Umbilical cord (tissue), 2 donors: ENCODE data around the gene ANAPC10. TPM values are rescaled to one million over a fixed set of nuclear protein-coding genes. Genes with fewer than 3 reads are reported as not detected.
"Not testable (repeated sequence)": the region's sequence is repeated elsewhere in the genome, so short reads cannot be mapped to it uniquely, and the experiment has no call there.

Experiments
- DNase-seq: peaks from one replicate; pipeline ENCODE4 v3.0.0-alpha.2; 2015; ENCODE audit warnings: low spot score
- total RNA-seq: library from RNA; depleted of rRNA; stranded (reverse); fragments of >200 nt; gene quantifications from one replicate; pipeline ENCODE4 v1.2.3, GENCODE V29; 2014; ENCODE audit warnings: low replicate concordance; ENCODE audit not compliant: insufficient read depth

Gene ANAPC10
- total RNA-seq, result 43.3 TPM

DNA sequence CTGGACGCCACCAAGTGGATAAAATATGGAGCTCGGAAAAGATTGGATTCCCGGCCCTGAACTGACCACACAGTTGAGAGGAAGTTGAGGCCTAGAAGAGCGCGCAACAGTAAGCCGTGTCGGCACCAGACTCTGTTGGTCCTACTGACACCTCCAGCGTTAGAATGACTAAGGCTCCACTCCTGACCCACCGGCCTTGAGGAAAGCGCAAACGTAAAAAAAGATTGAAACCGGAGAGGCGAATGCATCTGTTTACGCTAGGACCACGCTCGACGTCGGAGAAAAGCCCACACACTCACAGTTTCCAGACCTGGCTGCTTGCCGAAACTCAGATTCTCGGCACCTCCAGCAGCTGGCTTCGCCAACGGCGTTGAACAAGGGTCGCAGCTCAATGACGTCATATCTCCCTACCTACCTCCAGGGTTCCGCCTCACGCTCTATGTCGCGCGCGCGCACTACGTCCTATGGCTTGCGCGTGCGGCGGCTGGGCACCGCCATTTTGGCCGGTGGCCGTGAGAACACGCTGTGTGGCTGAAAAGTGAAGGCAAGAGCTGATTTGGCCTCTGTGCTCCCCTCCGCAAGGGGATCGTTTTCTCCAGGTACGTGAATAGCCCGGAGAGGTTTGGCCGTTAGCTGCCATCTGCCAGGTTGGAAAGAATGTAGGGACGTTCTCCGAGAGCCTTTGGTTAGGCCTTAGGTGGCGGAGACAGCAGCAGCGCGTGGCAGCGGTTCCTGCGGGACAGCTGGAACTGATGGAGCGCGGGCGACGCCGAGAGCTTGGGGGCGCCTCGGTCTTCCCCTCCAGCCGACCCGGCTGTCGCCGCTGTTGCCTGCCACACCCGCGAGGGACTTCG lies at the start of gene ANAPC10, which contains the start of gene ABCE1:
TSS of gene ANAPC10 (minus strand) at position 376 of the 854 bp plus-strand sequence. CDS start 2,097 bp downstream, outside the sequence.
TSS of gene ABCE1 (plus strand) at position 491 of the 854 bp plus-strand sequence. CDS start 6,102 bp downstream, outside the sequence.
- DNase-seq, result peak; percentile 99

DNA sequence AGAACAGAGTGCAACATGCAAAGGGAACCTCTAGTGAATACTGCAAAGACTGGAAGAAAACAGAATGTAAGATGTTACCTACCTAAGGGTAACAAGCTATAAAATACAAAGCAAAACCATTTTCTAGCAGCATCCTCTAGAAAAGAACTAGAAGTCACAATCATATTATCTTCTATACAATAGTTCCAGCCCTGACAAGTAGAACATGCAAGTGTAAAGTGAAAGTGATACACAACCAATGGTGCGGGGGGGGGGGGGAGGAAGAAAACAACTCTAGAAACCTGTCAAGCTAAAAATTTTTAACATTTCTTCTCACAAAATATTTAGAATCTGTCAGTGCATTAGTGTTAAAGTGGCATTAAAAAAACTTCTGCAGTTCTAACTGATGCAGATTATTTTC lies 38.2 kb upstream of the ANAPC10 start:
- DNase-seq, result not testable (repeated sequence)

- DNase-seq, result no peak
Observed at GRCh38 chr4:145132511-145133098, 34.6 kb upstream of the ANAPC10 start.

DNA sequence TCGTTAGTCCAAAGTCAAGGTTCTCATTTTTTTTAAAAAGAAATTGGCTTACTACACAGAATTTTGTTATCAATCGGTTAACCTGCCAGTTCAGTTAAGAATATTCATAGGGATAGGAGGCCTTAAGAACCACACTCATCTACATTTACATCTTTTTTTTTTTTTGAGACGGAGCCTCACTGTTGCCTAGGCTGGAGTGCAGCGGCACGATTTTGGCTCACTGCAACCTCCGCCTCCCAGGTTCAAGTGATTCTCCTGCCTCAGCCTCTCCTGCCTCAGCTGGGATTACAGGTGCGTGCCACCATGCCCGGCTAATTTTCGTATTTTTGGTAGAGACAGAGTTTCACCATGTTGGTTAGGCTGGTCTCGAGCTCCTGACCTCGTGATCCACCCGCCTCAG lies 33.9 kb upstream of the ANAPC10 start:
- no peak for DNase-seq

DNA sequence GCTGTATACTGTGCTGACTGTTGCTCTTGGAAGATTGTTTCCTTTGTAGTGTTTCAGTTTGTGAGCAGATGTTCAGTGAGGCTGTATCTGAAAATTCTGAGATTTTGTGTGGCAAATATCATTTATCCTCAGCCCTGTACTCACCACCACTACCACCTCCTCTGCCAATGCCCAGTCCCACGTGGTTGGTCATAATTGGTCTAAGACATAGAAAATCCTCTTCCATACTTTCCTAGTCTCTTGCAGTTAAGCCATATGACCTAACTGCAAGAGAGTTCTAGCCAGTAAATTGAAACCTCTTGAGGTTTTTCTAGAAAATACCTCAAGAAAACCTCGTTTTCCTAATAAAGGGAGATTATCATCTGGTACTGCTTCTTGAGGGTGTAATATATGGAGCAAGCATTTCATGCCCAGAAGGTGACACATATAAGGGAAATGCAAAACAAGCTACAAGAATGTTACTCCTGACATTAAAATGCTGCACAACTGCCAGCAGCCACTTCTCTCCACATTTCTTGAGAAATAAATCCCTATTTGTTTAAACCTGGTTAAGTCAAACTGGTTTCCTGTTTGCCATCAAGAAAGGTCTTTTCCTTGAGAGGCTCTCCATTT lies 32.9 kb upstream of the ANAPC10 start:
- no peak for DNase-seq

- DNase-seq, result no peak
Observed at GRCh38 chr4:145130130-145130529, 32.1 kb upstream of the ANAPC10 start.

DNA sequence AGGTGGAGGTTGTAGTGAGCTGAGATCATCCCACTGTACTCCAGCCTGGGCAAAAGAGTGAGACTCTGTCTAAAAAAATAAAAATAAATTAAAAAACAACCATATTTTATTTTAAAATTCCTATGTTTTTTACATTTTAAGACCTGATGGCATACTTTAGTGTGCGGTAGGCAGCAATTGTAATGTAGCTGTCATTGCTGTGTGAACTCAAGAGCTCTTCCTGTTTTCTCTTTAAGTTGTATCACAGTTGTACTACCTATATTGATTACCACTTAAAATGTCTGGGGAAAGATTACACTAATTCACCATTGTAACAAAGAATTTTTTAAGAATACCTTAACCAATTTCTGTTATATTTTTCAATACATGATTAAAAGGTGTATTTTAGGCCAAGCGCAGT lies 27.4 kb upstream of the ANAPC10 start:
- no peak for DNase-seq

DNA sequence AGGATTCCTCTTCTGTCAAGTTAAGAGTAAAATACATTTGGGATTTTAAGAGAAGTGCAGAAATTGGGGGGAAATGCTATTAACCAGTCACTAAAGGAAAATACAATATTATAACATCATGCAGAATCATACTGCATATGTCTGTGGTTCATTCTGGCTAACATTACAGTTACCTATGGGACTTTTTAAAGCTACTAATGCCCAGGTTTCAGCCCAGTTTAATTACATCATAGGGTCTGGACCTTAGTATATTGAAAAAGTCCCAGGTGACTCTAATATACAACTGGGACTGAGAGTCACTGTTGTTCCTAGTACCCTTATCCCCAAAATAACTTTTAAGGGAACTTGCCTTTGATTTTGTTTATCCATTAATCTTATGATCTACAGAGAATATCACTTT lies 10.1 kb upstream of the ANAPC10 start:
- no peak for DNase-seq

DNA sequence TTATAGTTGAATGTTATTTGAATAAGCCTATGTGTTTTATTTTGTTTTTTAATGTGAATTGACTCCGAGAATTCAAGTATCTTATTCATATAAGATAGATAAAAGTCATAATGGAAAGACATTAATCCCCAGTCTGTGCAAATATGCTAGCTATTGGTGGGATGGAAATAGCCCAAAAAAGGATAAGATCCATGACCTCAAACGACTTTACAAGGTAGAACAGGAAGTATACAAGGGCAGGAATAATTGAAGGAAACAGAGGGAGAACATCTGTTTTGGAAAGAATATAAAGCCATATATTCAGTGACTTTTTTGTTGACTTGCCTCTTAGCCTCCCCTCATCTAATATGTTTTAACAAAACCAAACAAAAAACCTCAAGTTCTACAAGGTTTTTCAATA lies 9.1 kb upstream of the ANAPC10 start:
- DNase-seq, result no peak

DNA sequence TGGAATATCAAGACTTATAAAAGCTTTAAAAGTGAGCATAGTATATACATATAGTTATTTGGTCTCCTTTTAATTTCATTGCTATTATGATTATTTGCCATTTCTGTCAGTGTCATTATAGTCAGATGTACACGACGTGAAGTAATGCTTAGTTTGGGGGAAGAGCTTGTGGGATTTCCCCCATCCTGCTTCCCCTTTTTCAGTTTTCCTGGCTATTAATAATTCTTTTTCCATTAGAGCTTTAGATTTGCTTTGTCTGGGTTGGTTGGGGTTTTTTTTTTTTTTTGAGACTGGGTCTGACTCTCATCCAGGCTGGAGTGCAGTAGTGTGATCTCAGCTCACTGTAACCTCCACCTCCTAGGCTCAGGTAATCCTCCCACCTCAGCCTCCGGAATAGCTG lies 5.5 kb upstream of the ANAPC10 start:
- no peak for DNase-seq

GRCh38 chr4:145102619-145103018 lies 4.6 kb upstream of the ANAPC10 start:
- DNase-seq, result no peak

- no peak for DNase-seq
Observed at GRCh38 chr4:145101091-145101490, 3.1 kb upstream of the ANAPC10 start.

DNA sequence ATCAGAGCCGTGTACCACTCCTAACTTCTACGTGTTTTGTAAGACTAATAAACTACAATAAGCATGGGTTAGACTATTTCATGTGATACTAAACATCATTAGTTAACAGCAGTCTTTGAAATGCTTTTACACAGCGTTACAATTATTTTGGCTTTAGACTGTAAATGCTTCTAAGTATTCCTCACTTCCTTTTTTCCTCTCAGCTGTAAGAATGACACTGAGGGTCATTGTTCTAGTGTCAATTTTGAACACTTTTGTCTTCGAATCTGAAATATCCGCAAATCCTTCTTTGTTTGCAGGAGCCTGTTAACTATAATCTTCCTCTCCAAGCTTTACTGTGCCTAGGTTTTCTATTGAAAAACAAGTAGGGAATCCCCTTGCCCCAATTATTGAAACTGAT lies 1.7 kb upstream of the ANAPC10 start:
- DNase-seq, result no peak

DNA sequence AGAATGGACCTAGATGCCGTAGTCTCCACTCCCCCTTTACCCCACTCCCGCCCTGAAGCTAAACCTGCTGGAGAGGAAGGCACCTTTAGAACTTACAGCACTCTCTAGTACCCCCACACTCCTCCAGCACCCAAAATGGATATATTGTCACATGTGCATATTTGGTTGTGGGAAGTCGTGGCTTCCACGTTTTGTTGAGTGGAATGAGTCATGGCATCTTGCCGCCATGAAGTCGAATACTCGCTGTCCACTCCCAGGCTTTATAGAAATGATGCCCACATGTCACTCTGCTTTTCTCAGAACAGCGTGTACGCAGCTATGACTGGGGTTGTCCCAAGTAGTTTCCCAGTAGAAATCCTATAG lies 660 bp upstream of the ANAPC10 start:
- DNase-seq, result peak; percentile 59

- no peak for DNase-seq
Observed at GRCh38 chr4:145097331-145097820, 620 bp downstream of the ANAPC10 start.

DNA sequence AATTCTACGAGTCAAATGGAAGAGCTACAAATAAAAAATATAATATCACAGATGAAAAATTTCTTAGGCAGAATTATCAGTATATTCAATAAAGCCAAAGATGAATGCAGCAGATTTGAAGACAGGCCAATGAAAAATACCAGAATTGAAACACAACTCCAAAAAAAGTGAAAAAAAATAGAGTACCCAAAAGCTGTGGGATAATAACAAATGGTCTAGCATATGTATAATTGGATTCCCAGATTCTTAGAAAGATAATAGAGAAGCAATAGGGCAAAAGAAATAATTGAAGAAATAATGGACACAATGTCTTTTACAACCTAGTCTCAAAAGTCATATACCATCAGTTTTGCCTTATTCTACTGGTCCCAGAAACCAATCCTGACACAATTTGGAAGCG lies 4.4 kb downstream of the ANAPC10 start:
- no peak for DNase-seq

GRCh38 chr4:145090380-145090779 lies 7.6 kb downstream of the ANAPC10 start:
- no peak for DNase-seq

GRCh38 chr4:145083891-145084605 lies 13.9 kb downstream of the ANAPC10 start:
- DNase-seq, result no peak

DNA sequence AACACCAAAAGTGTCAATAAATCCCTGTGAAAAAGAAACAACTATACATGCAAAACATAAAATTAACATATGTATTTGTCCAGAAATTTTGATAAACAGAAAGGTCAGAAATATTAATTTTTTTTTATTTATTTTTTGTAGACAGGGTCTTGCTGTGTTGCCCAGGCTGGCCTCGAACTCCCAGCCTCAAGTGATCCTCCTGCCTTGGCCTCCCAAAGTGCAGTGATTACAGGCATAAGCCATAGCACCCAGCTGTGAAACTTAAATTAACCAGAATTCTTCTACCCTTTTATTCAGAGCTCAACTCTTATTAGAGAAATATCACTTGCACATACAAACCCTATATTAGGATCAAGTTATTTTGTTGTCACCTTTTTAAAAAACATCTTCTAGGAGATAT lies 16.2 kb downstream of the ANAPC10 start:
- no peak for DNase-seq

GRCh38 chr4:145076469-145076855 lies 21.5 kb downstream of the ANAPC10 start:
- DNase-seq, result no peak

GRCh38 chr4:145075742-145076468 lies 22.1 kb downstream of the ANAPC10 start:
- no peak for DNase-seq
